ENCODE measurements around the gene BANF2.
"Not testable (repeated sequence)": the region's sequence is repeated elsewhere in the genome, so short reads cannot be mapped to it uniquely, and the experiment has no call there.

The BANF2 gene

DNA sequence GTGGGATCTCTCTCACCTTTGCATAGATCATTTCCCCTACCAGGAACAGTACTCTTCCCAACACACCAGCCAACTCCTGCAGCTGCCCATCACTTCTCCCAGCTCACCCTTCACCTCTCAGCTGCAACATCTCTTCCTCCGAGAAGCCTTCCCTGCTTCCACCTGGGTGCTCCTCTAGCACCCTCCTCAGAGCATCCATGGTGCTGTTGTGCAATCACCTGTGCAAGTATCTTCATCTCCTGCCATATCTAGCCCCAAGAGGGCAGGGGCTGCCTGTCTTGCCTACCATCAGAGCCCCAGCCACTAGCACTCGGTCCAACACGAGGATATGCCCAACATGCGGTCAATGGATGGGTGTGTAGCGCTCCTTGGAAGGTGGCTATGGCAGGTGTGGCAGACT lies 75.8 kb downstream of the BANF2 start:
- no peak for DNase-seq (ENCODE audit: low read depth in 1 of 2, low spot score in 1 of 2)
- in situ Hi-C loops (cut with HindIII; ENCODE audit: low pct_unique_long_range_greater_than_20kb, low sequenced_read_pairs): no loop called here

GRCh38 chr20:17776551-17776950 lies 76.8 kb downstream of the BANF2 start:
- no peak for DNase-seq (ENCODE audit: low read depth in 1 of 2, low spot score in 1 of 2)
- TF ChIP-seq JUND (IDR thresholded peaks at IDR 0.05; ENCODE audit: low read depth): no peak
- in situ Hi-C loops (cut with HindIII; ENCODE audit: low pct_unique_long_range_greater_than_20kb, low sequenced_read_pairs): no loop called here

More for the DNA sequence above, 75.8 kb downstream of the BANF2 start:
- no peak for TF ChIP-seq JUND (IDR thresholded peaks at IDR 0.05; ENCODE audit: low read depth)

DNA sequence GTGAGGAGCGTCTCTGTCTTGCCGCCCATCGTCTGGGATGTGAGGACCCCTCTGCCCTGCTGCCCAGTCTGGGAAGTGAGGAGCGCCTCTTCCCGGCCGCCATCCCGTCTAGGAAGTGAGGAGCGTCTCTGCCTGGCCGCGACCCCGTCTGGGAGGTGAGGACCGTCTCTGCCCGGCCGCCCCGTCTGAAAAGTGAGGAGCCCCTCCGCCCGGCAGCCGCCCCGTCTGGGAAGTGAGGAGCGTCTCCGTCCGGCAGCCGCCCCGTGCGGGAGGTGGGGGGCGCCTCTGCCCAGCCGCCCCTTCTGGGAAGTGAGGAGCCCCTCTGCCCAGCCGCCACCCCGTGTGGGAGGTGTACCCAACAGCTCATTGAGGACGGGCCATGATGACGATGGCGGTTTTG lies 79.2 kb downstream of the BANF2 start:
- DNase-seq (ENCODE audit: low read depth in 1 of 2, low spot score in 1 of 2); in situ Hi-C loops (cut with HindIII; ENCODE audit: low pct_unique_long_range_greater_than_20kb, low sequenced_read_pairs): not testable (repeated sequence)

DNA sequence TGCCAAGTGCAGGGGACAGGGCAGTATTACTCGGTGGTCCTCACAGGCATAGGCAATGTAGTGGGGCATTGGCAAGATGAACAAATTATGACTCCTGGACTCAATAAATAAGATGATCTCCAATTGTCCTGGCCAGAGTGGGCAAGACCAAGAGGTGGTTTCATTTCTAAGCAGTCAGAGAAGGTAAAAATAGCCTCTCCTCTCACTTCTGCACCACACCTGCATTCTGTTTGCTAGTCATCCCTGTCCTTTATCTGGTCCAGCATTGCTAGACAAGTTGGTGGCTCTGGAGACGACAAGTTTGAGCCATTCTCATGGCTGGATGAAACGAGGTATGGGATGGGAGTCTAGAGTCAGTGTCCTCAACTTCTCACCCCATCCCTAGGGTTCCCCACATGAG lies 83.0 kb downstream of the BANF2 start:
- in situ Hi-C loops (cut with HindIII; ENCODE audit: low pct_unique_long_range_greater_than_20kb, low sequenced_read_pairs): no loop called here
- no peak for DNase-seq (ENCODE audit: low read depth in 1 of 2, low spot score in 1 of 2)
- no peak for TF ChIP-seq JUND (IDR thresholded peaks at IDR 0.05; ENCODE audit: low read depth)

DNA sequence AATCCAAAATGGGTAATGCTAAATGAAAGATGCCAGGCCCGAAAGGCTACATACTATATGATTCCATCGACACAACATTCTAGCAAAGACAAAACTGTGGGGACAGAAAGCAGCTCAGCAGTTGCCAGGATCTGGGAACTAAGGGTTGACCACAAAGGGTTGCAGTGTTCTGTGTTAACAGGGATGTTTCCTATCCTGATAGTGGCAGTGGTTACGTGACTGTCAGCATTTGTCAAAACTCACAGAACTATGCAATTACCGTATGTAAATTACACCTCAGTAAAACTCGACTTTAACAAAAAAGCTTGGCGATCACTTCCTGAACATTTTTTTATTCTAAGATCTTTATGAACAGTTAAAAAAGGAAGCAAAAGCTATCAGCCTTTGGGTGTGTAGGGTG lies 83.9 kb downstream of the BANF2 start:
- in situ Hi-C loops (cut with HindIII; ENCODE audit: low pct_unique_long_range_greater_than_20kb, low sequenced_read_pairs): no loop called here
- TF ChIP-seq JUND (IDR thresholded peaks at IDR 0.05; ENCODE audit: low read depth): no peak
- no peak for DNase-seq (ENCODE audit: low read depth in 1 of 2, low spot score in 1 of 2)

GRCh38 chr20:17785007-17785406 lies 85.2 kb downstream of the BANF2 start:
- in situ Hi-C loops (cut with HindIII; ENCODE audit: low pct_unique_long_range_greater_than_20kb, low sequenced_read_pairs): no loop called here
- no peak for DNase-seq (ENCODE audit: low read depth in 1 of 2, low spot score in 1 of 2)
- TF ChIP-seq JUND (IDR thresholded peaks at IDR 0.05; ENCODE audit: low read depth): no peak

Measured in T47D (cell line).